ENCODE data around the gene RAF1. TPM values are rescaled to one million over a fixed set of nuclear protein-coding genes. Genes with fewer than 3 reads are reported as not detected.
"Not testable (repeated sequence)": the region's sequence is repeated elsewhere in the genome, so short reads cannot be mapped to it uniquely, and the experiment has no call there.

RAF1 gene
- total RNA-seq, 4 donors from 2014 or later, result 151 to 174 (median 163) TPM

GRCh38 chr3:12545473-12545791 lies 118.5 kb downstream of the RAF1 start, which contains the start of gene MKRN2OS:
MKRN2OS (minus strand) TSS chr3:12545499; CDS start chr3:12545464, 35 bp downstream.
- no peak within 1 kb of the TSS for H3K27ac ChIP-seq
- no peaks in the 10 kb centered on the region for H3K27me3 ChIP-seq
- no peak within 1 kb of the TSS for H3K4me3 ChIP-seq (replicated peaks in 1 of 3)
- H3K9me3 ChIP-seq, result no peaks in the 10 kb centered on the region
- DNase-seq, result no peak
- intact Hi-C loops (cut with DNase I), result loop anchor here (10.0 kb wide), 1 partner anchor 179 kb away; no protein-coding TSS in a partner anchor
- H3K36me3 ChIP-seq, result no peaks in the 10 kb centered on the region
- H3K4me1 ChIP-seq, result no peaks in the 10 kb centered on the region
- 21 to 58% methylated on average over 4 of the region's 4 CpGs for WGBS, 2 donors
- TF ChIP-seq CTCF (IDR thresholded peaks at IDR 0.05) (no peak), POLR2A (IDR thresholded peaks at IDR 0.05) (no peak)

GRCh38 chr3:12544652-12545472 lies 119.1 kb downstream of the RAF1 start:
- TF ChIP-seq CTCF (IDR thresholded peaks at IDR 0.05) (no peak), POLR2A (IDR thresholded peaks at IDR 0.05) (no peak)
- no peak overlapping the region for H3K27ac ChIP-seq
- no peaks in the 10 kb centered on the region for H3K27me3 ChIP-seq
- WGBS, 2 donors, result 57 to 72% methylated on average over 11 of the region's 11 CpGs
- no peaks in the 10 kb centered on the region for H3K36me3 ChIP-seq
- H3K4me1 ChIP-seq, result no peaks in the 10 kb centered on the region
- H3K4me3 ChIP-seq (replicated peaks in 1 of 3), result no peak overlapping the region
- intact Hi-C loops (cut with DNase I), result loop anchor here (10.0 kb wide), 1 partner anchor 180 kb away; no protein-coding TSS in a partner anchor
- no peak for DNase-seq
- no peaks in the 10 kb centered on the region for H3K9me3 ChIP-seq

GRCh38 chr3:12543497-12543896 lies 120.4 kb downstream of the RAF1 start:
- not testable (repeated sequence) for DNase-seq; H3K27ac ChIP-seq; H3K9me3 ChIP-seq; H3K27me3 ChIP-seq; H3K4me3 ChIP-seq (replicated peaks in 1 of 3); H3K4me1 ChIP-seq; H3K36me3 ChIP-seq
- 92 to 95% methylated on average over 12 of the region's 12 CpGs for WGBS, 2 donors
- intact Hi-C loops (cut with DNase I), result loop anchor here (10.0 kb wide), 1 partner anchor 181 kb away; no protein-coding TSS in a partner anchor

- Histone ChIP-seq H3K27ac (no peak overlapping the region), H3K4me1 (no peaks in the 10 kb centered on the region), H3K36me3 (no peaks in the 10 kb centered on the region), H3K27me3 (no peaks in the 10 kb centered on the region), H3K4me3 (replicated peaks in 1 of 3) (no peak overlapping the region), H3K9me3 (no peaks in the 10 kb centered on the region)
- intact Hi-C loops (cut with DNase I), result loop anchor here (10.0 kb wide), 1 partner anchor 183 kb away; no protein-coding TSS in a partner anchor
- TF ChIP-seq CTCF (IDR thresholded peaks at IDR 0.05) (peak in 3 of 6 experiments; percentile 11 to 36 (median 28)), POLR2A (IDR thresholded peaks at IDR 0.05) (no peak)
- 58 to 73% methylated on average over 8 of the region's 8 CpGs for WGBS, 2 donors
- DNase-seq, result peak; percentile 39 to 52
Measured at GRCh38 chr3:12541625-12542024, 122.3 kb downstream of the RAF1 start.

- Histone ChIP-seq H3K4me3 (replicated peaks in 1 of 3) (no peak overlapping the region), H3K9me3 (no peaks in the 10 kb centered on the region), H3K4me1 (no peaks in the 10 kb centered on the region), H3K27ac (no peak overlapping the region), H3K36me3 (peaks cover 0 to 8% of the 10 kb centered on the region in 2 donors), H3K27me3 (no peaks in the 10 kb centered on the region)
- TF ChIP-seq CTCF (IDR thresholded peaks at IDR 0.05) (no peak), POLR2A (IDR thresholded peaks at IDR 0.05) (no peak)
- intact Hi-C loops (cut with DNase I), result no loop called here
- no peak for DNase-seq
- 91 to 92% methylated on average over 6 of the region's 6 CpGs for WGBS, 2 donors
Measured at GRCh38 chr3:12536423-12536822, 127.5 kb downstream of the RAF1 start.

Small RNA genes within 50 kb of the gene (small RNA-seq; reads per million reads assigned to genes)
- gene CRIP1P1 (not detected), gene RF00017 (not detected)

Other genes with a start within 250 kb of the RAF1 start
- gene TSEN2, start 179.6 kb downstream of the RAF1 start, total RNA-seq, result 10 to 100 TPM; 14.9 to 25.8 (median 21.4) TPM
- not detected for gene MKRN2OS, start 118.6 kb downstream of the RAF1 start, total RNA-seq
- 10 to 100 TPM; 37.8 to 53.6 (median 40.7) TPM for gene MKRN2, start 107.0 kb downstream of the RAF1 start, total RNA-seq
- gene TMEM40, start 95.1 kb upstream of the RAF1 start, total RNA-seq, result not detected
- 10 to 100 TPM in 3 of 4 donors, 1 to 10 TPM in 1; 9.7 to 18.0 (median 12.4) TPM for gene CAND2, start 132.6 kb upstream of the RAF1 start, total RNA-seq
- 1,000 to 10,000 TPM in 3 of 4 donors, 100 to 1,000 TPM in 1; 809 to 4,142 (median 1,511) TPM for gene RPL32, start 177.4 kb upstream of the RAF1 start, total RNA-seq